Stimulated activated CD8-positive, alpha-beta memory T cell treated with anti-CD3 and anti-CD28 coated beads, Interleukin-7, amount 100 ng/mL, for 48 hours (primary cell): ENCODE results near the gene ITGA7.

Experiments
- DNase-seq, 2 donors: peaks; one replicate each; pipeline ENCODE4 v3.0.0-alpha.2; 2020; ENCODE audit warnings: low read depth in 1 of 2; ENCODE audit errors: extremely low read depth in 1 of 2

Gene ITGA7

DNA sequence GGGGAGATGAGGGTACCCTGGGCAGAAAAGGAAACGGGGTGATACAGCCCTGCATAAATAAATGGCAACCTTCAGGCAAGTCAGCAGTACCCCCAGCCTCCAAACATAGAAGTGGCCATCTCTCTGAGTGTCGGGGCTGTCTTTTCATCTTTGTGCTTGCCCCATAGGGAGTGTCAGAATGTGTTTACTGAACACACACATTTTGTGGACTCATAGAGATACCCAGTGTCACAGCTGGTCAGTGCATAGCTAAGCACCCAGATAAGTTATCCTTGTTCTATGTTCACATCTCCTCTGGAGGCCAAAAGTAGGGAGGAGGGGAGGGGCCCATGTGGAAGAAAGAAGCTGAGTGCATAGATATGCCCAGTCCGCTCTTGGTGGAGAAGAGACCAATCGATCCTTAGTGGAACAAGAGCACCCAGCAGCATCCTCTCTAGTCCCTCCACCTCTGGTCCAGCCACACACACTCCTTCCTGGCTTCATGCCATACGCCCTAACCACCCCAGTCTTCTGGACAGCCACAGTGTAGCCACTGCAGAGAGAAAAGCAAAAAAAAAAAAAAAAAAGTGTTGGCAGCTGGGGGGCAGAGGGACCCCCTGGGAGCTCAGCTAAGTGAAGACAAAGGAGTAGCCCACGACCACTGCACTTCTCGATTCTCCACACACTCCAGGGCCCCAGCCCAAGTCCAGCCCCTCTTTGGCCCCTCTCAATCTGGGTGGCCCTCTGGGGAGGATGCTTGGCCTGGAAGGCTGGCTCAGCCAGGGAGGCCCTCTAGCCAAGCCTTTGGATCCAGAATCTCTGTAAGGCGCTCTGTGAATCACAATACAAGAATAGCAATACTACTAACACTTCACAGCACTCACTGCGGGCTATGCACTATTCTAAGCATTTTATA lies 2.6 kb downstream of the ITGA7 start:
- no peak for DNase-seq

DNA sequence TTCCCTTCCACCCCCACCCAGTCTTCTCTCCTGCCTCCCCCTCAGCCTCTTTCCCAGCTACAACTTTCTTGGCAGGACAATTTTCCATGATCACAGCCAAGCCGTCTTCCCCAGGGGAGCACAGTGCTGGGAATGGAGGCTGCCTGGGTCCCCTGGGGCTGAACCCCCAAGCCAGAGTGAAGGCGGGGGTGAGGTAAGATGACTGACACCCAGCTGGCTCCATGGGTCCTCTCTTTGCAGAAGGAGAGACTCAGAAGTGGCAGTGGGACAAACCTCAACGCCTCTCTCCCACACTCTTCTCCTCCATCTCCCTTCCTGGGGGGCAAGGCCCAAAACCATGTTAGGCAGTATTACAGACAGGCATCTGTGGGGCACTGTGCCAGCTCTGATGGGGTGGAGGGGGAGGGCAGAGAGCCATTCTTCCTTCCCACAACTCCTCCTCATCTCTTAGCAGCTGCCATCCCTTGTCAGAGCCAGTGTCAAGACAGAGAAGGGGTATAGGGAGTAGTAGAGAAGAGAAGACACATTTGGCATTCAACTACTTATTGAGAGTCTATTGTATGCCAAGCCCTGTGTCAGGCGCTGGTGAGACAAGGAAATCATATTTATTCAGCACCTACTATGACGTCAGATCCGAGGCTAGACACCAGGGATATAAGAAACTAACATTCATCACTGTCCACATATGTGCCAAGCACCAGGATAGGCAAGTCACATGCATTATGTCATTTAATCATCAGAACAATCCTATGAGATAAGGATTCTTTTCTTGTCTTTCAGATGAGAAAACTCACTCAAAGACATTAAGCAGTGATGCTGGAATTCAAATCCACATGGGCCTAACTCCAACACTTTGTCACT lies 3.6 kb downstream of the ITGA7 start:
- no peak for DNase-seq

DNA sequence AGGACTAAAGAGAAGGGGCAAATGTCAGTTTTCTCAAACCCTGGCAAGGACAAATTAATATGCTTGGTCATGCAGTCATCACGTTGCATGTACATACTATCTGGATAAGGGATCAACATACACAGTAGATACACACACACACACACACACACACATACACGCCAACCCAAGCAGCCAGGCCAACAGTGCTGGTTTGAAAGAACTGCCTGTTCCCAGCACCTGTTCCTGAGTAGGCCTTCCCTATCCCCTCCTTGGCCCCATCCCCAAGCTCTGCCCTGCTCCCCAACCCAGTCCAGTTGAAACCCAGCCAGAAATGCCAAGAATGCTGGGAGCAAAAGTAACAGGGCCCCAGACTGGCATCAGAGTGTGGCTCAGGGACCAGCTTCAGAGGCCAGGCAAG lies 4.4 kb downstream of the ITGA7 start:
- no peak for DNase-seq

DNA sequence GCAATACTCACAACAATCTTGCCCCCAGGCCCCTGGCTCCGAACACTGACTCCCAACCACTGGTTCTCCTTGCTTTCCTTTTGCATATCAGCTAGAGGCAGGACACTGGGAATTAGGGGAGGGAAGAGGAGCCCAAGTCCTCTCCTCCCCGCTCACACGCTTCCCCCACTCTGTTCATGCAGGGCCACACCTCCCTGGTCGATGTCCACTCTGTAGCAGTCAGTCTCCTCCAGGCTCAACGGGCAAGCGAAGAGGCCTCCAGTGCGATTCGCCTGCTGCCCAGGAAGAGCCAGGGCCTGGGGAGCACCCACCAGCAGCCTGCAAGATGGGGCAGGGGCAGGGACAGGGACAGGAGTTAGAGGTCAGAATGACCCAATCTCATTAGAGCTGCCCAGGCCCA lies 4.8 kb downstream of the ITGA7 start:
- DNase-seq: no peak

DNA sequence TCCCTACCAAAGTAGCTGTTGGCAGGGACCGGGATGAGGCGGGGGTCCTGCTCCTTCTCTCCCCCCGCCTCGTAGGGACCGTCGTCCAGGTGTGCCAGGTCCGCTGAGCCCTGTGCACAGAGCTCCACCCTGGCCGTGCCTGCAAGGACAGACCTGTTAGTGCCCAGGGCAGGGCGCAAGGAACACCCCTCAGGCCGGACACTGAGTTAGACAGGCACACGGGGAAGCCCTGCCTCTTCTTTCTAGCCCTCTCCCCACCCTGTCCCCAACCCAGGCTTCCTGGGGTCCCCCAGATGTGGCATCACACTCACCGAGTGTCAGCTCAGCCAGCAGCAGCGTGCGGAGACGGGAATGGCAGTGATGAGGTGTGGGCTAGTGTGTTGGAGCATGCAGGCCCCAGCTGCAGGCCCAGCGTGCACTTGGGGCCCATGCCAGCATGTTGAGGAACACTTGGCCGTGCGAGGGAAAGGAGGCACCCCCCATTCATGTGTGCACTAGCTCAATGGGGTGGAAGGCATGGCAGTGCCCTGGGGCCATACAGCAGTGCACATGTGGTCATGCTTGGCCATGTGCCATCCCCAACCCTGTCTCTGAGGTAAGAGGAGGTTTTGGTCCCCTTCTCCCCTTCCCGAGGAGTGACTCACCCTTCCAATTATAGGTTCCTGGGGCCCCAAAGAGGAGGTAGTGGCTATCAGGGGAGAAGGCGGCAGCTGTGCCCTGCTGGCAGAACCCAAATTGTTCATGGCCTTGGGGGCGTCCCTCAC lies 7.3 kb downstream of the ITGA7 start:
- DNase-seq: no peak

DNA sequence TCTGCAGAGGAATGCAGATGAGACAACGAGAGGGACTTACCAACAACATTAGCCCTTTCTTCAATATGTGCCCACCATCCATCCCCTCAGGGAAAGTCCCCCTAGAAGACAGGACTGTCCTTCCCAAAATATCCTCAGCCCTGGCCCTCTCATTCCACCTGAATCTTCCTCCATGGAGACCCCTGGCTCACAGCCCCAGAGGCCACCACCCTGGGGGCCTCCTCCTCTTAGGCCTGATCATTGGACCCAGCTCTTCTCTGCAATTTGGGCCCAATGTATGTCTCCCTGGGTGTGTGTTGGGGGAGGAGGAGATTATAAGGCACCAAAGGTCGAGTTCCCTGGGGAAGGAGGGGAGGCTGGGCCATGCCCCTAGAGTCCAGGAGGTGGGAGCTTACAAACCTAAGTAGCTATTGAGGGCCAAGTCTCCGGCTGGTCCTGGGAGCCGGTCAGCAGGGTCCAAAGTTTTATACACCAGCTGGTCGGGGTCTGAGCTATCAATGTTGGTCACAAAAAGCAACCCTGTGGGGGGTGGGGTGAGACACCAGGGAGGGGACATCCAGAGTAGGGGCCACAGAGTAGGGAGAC lies 8.1 kb downstream of the ITGA7 start:
- DNase-seq: no peak

DNA sequence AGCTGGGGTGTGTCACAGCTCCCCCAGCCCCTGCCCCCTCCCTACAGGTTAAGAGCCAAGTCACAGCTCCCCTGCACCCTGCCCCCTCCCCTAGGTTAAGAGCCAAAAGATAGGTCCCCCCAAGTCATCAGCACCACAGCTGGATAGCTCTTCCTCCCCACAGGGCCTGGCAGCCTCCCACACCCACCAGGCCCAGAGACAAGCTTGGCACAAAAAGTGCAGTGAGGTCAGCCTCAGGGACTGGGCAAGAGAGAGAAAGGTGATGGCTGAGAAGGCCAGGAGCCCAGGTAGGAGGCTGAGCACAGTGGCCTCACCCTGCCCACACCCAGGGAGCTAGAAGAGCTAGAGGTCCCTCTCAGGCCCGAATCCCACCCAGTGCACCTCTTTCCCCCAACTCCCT lies 8.7 kb downstream of the ITGA7 start:
- no peak for DNase-seq

DNA sequence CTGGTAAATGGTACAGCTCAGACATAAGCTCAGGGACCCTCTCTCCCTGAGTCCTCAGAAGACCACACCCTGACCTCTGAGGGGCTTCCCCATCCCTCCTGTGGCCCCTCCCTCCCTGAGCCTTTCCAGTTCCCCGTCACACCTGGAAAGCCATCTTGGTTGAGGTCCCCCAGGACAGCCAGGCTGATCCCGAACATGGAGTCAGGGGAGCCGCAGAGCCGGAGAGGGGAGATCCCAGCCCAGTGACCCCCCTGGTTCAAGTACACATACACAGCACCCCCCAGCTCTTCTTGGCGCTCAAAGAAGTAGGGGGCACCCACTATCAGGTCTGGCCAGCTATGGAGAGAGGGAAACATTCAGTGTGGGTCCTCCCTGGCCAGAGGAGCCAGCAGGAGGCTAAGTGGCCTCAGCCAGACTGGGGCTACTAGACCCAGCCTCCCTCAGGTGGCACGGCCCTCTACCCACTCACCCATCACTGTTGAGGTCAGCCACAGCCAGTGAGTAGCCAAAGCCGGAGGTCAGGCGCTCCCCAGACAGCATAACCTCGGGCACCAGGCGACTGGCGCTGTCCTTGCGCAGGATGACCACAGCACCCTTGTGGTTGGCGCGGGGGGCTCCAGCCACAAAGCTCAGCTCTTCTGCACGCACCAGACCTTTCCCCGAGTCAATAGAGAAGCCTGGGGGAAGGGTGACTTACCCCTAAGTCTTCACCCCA lies 9.3 kb downstream of the ITGA7 start:
- DNase-seq: no peak

DNA sequence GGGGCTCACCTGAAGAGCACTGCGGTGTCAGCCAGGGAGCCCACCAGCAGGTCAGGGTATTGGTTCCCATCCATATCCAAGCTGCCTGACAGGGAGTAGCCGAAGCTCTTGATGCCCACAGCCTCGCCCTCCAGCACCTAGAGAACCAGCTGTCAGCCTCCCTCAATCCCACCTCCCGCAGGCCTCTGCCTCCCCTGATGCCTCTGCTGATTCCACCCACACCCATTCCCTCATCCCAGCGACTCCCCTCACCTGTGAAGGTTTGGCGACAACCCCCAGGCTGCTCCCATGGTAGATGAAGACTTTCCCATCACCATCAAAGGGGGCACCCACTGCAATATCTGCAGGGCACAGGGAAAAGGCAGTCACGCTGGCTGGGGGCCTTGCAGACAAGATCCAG lies 10.0 kb downstream of the ITGA7 start:
- DNase-seq: no peak

DNA sequence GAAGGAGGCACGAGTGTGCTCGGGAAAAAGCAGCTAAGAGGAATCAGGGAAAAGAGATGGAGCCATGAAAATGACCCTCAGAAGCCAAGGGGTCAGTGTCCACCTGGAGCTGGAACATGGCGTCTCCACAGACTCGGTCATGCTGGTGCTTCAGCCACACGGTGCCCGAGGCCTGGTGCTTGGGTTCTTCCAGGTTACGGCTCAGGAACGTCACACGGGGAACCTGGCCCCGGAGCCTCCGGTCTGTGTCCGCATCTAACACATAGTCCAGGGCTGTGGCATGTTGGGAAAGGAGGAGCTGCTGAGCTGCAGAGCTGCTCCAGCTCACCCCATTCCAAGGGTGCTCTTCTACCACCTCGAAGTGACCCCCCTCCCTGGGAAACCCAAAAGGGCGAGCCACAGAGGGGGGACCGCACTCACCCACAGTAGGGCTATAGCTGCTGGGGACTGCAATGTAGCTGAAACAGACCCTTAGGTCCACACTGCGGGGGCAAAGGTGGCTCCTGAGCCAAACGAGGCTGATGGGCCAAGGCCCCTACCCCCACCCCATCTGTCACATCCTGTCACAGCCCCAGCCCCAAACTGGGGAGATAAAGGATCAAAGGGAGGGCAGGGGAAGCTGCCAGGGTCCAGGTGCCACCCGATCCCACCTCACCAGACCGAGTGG lies 10.8 kb downstream of the ITGA7 start:
- no peak for DNase-seq

DNA sequence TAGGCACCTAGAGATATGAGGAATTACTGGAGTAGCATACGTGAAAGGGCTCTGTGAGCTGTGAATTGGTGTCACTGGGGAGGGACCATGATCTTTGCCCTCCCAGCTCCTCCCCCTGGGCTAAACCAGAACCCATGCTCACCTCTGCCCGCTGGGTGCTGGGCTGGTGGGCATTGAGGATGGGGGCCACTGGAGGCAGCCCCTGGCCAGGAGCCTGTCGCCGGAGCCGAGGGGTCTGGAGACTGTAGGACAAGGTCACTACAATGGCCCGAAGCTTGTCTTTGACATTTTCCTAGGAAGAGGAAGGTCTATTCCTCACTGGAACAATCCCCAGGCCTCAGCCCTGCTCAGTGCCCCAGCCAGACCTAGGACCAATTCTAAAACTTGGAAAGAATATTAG lies 11.6 kb downstream of the ITGA7 start:
- DNase-seq: no peak

DNA sequence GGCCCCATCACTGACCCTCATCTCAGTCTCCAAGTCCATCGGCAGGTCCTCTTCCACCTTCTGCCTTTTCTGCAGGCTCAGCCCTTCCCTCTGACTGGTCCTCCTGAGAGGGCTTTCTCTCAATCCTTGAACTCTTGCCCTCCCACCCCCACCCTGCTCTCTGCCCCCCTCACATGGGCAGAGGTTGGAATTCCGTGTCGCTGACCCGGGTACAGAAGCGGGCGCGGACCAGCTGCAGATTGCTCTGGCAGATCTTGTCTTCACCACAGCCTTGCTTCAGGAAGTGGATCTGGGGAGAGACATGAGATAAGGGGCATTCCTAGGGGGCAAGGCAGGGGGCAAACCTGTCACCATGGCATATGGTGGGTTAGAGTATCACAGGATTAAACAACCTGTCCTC lies 12.4 kb downstream of the ITGA7 start:
- DNase-seq: no peak

DNA sequence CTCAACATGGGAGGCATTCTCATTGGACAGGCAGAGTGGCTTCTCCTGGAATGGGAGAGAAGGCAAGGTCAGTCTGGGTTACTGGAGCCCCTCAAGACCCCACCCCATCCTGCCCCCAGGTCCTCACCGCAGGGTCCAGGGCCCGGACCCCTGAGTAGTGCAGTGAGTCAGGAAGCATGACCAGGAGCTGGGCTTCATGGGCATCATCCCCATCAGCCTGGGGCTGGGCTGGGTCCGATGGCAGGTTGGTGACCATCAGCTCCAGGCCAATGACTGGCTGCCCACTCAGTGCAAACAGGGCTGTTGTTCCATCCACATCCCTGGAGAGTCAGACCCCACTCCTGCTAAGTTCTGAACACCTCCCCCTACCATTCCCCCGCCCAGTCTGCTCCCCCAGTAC lies 13.1 kb downstream of the ITGA7 start:
- no peak for DNase-seq

DNA sequence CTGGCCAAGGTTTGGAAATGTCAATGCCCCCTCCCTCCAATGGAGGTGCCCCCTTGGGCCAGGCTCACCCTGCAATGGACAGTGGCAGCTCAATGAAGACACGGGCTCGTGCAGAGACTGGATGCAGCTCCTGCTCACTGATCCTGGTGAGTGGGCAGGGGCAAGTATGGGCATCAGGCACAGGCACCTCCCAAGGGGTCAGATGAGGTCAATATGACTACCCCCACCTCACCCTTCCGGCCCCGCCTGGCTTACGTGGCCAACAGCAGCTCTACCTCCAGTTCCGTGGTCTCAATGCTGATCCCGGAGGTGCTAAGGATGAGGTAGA lies 13.6 kb downstream of the ITGA7 start:
- DNase-seq: no peak

DNA sequence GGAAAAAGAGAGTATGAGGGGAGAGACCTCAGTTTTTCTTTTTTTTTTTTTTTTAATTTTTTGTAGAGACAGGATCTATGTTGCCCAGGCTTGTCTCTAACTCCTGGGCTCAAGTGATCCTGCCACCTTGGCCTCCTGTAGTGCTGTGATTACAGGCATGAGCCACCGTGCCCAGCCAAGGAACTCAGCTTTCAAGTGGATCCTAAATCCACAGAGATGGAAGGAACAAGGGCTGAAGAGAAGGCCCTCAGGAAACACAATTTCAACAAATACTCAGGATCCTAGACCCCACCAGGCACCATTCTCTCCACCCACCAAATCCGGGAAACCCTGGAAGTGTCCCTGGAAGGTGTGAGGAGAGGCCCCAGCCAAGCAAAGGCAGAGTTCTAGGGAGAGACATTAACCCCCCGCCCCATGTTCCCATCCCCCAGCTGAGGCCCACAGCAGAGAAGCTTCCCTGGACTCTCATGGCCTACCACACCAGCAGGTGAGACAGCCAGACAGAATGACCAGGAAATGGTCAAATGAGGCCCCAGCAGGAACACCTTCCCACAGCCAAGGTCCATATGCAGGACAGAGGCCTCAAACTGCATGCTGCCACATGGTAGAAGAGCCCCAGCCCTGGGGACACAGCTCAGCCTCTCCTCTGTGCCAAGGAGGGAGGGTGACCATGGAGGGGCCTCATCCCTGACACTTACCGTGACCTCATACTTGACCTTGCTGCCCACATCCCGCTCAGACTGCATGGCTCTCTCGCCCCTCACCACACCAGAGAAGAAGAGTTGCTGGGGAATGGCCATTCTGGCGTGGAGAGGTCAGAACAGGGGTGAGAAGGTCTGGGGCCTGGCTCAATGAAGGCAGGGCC lies 14.1 kb downstream of the ITGA7 start:
- DNase-seq: no peak

DNA sequence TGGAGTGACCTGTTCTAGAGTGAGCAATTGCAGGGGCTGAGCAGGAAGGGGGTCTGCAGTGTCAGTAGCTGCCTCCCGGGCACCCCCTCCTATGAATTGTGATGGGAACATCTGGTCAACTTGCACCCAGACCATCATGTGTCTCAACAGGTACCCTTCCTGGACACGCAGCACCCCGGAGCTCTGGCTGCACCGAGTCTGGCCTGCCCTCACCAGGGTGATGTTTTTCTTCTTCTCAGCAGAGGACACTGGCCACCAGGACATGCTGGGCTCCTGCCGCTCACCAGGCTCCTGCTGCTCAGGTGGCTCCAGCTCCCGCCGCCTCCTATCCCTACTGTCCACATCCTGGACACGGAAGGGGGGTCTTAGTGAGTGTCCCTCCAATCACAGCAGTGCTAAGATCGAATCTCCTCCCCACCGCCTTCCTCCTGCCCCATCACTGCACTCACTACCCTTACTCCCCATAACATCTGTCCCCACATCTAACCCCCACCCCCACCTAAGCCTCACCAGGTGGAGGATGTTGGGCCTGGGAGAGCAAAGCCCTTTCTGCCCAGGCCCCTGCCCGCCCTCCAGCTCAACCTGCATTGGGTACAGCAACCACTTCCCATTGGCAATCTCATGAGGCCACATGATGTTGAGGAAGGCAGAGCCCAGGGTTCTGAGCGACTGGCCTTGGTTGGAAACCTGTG lies 14.9 kb downstream of the ITGA7 start:
- DNase-seq: no peak

DNA sequence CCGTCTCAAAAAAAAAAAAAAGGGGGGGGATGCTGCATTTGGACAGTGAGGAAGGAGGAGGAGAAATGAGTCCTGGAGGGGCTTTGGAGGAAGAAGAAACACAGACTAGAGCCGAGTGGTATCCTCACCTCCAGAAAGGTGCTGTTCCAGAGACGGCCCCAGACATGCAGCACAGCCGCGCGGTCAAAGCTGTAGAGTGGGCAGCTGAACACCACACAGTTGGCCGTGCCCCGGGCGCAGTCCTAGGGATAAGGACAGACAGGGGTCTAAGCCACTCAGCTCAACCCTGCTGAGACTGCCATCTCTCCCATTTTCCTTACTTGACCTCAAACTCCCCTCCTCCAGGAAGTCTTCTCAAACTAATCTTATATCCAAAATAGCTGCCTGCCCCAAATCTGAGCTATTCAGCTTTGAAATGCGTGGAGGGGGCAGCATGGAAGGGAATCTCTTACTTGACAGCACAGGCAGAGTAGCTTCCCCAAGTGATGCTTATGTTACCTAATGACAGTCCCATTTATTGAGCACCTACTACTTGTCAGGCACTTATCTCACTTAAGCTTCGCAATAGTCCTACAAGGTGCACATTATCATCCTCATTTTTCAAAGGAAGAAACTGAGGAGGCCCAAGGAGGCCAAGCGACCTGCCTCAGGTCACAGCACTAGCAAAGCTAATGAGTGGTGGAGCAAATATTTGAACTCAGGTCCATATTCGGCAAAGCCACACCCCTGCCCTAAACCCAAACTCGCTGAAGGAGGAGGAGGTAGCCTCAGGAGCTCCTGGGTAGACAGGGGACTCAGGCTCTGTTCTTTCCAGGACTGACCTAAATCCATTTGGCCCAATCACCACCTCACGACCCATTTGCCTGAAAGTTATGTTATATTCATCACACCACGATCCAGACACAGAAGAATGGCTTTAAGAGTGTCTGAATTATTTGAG lies 18.7 kb downstream of the ITGA7 start:
- DNase-seq: no peak
